ENCODE measurements around the gene KCNMB2.
"Not testable (repeated sequence)": the region's sequence is repeated elsewhere in the genome, so short reads cannot be mapped to it uniquely, and the experiment has no call there.

KCNMB2 gene

GRCh38 chr3:178707311-178708031 lies 171.2 kb downstream of the KCNMB2 start:
- no peak for DNase-seq

- no peak for DNase-seq
Measured at GRCh38 chr3:178709051-178709450, 172.8 kb downstream of the KCNMB2 start.

- DNase-seq = no peak
Measured at GRCh38 chr3:178711753-178712152, 175.5 kb downstream of the KCNMB2 start.

- DNase-seq = no peak
Measured at GRCh38 chr3:178712247-178712646, 176.0 kb downstream of the KCNMB2 start.

DNA sequence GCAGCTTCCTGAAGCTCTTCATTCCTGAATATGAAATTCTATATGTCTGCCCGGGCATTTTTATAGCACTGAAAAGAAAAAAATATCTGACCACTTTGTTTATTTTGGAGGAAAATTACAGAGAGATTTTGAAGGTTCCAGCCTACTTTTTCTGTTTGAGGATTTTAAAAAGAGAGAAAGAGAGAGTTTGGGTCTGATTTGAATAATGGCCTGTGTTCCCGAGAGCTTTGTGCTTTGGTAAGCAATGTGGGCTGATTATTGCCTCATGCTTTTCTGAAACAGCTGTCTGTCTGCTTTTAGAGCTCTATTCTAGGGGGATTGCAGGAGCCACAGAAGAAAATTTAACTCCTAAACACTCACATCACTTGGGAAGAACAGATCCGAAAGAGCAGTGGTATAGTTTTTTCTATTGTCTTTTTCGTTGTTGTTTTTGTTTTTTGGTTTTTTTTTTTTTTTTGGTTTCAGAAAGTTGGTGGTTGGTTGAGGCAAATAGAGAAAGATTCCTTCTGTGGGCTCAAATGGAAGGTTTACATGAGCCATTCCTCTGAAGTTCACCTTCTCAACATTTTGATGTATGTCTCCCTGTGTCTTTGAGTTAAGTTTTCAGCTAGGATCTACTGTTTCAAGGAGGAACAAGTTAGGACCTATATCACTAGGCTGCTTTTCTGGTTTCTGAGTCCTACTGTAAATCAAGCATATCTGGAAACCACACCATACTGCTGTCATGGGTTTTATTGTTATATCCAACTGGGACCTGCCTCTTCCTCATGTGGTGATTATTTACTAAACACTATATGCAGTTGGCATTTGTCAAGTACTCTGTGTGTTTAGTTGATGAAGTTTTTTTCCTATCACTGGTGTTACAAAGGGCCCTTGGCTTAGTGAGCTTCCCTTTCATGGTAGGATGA lies 178.9 kb downstream of the KCNMB2 start:
- DNase-seq = no peak

DNA sequence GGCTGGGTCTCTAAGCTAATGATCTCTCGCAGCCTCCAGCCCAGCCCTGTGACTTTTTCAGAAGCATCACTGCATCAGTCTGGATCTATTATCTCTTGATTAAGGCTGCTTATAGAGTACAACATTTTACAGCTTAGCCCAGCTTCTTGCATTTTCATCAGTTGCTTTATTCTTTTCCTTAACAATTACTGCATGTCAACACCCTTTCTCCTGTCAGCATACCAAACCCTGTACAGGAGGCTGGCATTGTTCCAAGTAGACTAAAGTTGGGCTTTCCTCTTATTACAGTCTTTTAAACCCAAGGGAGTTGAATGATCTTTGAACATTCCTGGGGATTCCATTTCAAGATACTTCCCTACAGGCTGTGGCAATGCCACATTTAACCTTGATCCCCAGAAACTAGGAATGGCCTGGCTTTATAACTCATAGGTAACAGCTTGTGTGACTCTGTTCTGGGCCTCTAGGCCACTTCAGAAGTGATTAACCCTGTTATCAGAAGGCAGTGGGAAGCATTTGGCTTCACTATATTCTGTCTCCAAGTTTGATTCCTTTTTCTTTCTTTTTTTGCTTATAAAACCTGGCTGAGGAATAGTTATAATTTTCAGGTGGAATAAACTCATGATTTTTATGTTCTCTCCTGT lies 182.9 kb downstream of the KCNMB2 start:
- no peak for DNase-seq

DNA sequence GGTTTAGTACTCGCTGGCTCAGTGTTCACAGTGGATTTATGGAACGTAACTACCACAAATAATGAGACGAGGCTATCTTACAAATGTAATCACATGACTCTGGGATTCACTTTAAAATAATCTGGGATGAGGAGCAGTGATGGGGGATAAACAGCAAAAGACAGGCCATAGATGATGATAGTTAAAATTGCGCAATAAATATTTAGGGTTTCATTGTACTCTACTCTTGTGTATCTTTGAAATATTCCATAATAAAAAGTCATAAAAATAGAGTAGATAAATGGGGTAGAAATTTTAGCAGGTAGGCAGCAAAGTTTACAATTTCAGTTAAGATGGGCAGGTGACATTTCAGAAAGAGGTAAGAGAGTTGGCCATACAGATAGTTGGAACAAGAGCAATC lies 196.6 kb downstream of the KCNMB2 start:
- no peak for DNase-seq

GRCh38 chr3:178735032-178735674 lies 198.9 kb downstream of the KCNMB2 start:
- no peak for DNase-seq

DNA sequence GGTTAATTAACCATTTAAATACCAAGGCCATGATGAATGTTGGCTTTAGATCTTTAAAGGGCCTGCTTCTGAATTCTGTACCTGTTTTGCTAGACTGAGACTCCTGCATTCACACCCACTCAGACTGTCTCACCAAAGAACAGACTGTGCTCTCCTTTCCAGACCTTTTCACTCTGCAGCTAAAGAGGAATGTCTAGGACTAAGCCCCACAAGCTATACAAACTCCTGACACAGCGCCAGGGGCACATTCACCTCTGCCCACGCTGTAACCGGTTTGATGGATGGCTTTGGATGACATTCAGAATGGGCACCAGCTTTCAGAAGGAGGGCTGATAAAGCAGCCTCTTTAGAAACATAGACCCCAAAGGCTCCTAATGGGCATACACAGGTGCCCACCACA lies 200.1 kb downstream of the KCNMB2 start:
- no peak for DNase-seq

GRCh38 chr3:178739720-178740119 lies 203.5 kb downstream of the KCNMB2 start:
- no peak for DNase-seq

- no peak for DNase-seq
Measured at GRCh38 chr3:178741020-178741419, 204.8 kb downstream of the KCNMB2 start.

GRCh38 chr3:178743297-178743696 lies 207.1 kb downstream of the KCNMB2 start:
- no peak for DNase-seq

DNA sequence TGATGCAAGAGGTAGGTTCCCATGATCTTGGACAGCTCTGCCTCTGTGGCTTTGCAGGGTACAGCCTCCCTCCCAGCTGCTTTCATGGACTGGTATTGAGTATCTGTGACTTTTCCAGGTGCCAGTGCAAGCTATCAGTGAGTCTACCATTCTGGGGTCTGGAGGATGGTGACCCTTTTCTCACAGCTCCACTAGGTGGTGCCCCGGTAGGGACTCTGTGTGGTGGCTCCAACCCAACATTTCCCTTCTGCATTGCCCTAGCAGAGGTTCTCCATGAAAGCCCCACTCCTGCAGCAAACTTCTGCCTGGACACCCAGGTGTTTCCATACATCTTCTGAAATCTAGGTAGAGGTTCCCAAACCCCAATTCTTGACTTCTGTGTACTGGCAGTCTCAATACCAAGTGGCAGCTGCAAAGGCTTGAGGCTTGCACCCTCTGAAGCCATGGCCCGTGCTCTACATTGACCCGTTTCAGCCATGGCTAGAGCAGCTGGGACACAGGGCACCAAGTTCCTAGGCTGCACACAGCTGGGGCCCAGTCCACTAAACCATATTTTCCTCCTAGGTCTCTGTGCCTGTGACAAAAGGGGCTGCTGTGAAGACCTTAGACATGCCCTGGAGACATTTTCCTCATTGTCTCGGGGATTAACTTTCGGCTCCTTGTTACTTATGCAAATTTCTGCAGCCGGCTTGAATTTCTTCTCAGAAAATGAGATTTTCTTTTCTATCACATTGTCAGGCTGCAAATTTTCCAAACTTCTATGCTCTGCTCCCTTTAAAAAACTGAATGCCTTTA lies 209.8 kb downstream of the KCNMB2 start:
- not testable (repeated sequence) for DNase-seq

- DNase-seq = no peak
Measured at GRCh38 chr3:178748874-178749273, 212.6 kb downstream of the KCNMB2 start.

DNA sequence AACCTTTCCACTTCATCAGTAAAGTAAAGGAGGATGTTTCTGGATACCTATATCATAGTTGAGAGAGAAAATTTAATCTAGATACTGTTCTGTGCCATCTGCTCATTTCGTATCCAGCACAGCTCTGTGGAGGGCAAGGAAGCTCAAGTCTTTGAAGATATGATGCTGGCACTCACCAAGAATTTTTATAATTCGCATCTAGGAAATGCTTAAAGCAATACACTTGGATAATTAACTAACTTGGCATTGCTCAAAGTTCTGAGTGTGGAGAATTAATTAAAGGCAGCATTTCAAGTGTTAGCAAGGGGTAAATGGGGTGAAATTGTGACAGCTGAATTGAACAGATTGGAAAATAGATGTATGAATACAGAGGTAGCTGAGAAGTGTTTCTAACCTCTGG lies 213.2 kb downstream of the KCNMB2 start:
- DNase-seq = no peak

GRCh38 chr3:178750639-178751300 lies 214.5 kb downstream of the KCNMB2 start:
- no peak for DNase-seq

- DNase-seq = no peak
Measured at GRCh38 chr3:178752843-178753242, 216.6 kb downstream of the KCNMB2 start.

GRCh38 chr3:178754852-178755510 lies 218.7 kb downstream of the KCNMB2 start:
- no peak for DNase-seq

DNA sequence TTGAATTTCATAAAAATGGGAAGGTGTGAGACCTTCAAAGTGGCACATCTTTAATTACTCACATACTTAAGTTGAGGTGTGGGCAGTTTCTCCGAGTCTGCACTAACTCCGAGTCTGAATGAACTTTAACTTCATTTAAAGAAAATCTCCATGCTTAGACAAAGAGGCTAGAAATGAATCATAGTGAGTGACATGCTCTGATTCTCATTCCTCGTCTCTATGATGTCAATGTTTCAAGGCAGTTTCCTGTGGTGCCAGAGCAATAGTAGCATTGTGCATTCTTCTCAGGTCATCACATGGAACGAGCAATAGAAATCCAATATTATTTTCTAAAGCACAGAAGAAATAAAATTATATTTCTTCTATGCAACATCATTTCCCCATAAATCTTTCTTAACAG lies 224.8 kb downstream of the KCNMB2 start:
- no peak for DNase-seq

DNA sequence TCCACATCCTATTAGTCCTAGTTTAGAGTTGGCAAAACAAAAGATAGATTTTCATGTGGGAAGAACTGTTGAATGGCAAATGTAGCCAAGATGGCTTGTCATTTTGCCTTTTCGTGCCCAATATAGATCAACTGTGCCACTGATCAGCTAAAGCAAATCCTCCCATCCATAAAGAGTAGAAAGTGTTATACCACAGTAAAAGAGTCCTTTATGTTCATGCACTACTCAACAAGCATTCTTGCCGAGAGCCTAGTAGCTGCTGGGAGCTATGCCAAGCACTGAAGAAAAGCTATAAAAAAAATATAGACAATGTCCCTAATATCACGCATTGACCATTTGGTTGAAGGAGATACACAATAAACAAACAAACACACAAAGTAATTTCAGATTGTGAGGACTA lies 225.2 kb downstream of the KCNMB2 start:
- DNase-seq = no peak

- no peak for DNase-seq
Measured at GRCh38 chr3:178762385-178762784, 226.1 kb downstream of the KCNMB2 start.

Measured in MV-4-11 (cell line).